Lower leg skin (tissue), 3 donors: ENCODE measurements around the gene MEF2D.
A peak's percentile ranks its signal among the peaks of the same experiment; 100 is the strongest.

Experiments
- POLR2A ChIP-seq, 2 donors: fragments of 450-650 bp; IDR thresholded peaks; one replicate each; pipeline ENCODE4 v1.6.1; 2016 to 2017; ENCODE audit warnings: antibody characterized with exemption in 2 of 2, mild to moderate bottlenecking in 1 of 2, moderate library complexity in 1 of 2
- TF ChIP-seq, protein P1 (sequence below), 3 donors: fragments of 450-650 bp; IDR thresholded peaks; one replicate each; pipeline ENCODE4 v1.5.1; 2016; ENCODE audit warnings: antibody characterized with exemption in 3 of 3, mild to moderate bottlenecking in 3 of 3, moderate library complexity in 2 of 3

DNA sequence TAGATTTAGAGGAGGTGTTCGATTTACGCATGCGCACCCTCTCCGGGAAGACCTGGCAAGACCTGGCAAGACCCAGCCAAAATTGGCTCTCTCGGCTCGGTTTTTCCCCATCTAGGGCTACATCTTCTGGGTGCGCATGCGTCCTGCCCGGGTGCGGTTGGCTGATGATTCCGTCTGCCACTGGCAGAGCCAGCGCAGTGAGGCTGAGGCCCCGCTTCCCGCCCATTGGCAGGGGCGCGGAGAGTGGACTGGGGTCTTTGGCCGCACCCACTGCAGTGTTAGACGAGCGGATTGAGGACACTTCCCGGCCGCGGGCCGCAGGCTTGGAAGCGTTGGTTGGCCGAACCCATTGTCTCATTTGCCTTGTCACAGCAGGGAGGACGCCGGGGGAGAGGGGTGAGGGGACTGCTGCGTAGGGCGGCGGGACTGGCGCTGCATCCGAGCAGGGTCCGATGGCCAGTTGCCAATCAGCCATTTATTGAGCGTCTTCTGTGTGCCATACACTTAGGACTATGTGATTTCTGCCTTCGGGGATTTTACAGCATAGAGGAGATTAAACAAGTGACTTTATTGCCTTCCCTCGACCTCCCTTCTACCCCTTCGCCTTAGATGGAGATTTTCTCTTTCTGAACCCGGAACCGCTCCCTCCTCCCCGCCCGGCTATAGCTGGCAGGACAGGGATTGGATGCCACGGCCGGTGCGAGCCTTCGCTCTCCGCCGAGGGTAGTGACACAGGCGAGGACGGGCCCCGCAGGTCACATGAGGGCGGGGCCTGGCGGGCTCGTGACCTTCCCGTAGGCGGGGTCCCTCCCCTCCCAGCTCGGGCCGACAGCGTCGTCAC is 43.7 kb downstream of the MEF2D start:
- TF ChIP-seq, protein P1, sequence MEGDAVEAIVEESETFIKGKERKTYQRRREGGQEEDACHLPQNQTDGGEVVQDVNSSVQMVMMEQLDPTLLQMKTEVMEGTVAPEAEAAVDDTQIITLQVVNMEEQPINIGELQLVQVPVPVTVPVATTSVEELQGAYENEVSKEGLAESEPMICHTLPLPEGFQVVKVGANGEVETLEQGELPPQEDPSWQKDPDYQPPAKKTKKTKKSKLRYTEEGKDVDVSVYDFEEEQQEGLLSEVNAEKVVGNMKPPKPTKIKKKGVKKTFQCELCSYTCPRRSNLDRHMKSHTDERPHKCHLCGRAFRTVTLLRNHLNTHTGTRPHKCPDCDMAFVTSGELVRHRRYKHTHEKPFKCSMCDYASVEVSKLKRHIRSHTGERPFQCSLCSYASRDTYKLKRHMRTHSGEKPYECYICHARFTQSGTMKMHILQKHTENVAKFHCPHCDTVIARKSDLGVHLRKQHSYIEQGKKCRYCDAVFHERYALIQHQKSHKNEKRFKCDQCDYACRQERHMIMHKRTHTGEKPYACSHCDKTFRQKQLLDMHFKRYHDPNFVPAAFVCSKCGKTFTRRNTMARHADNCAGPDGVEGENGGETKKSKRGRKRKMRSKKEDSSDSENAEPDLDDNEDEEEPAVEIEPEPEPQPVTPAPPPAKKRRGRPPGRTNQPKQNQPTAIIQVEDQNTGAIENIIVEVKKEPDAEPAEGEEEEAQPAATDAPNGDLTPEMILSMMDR (IDR thresholded peaks at IDR 0.05) = no peak
- TF ChIP-seq POLR2A (IDR thresholded peaks at IDR 0.05) = peak in 1 of 2 donors; percentile 50
